K562 (cell line): ENCODE results near the gene FAHD2A. TPM values are rescaled to one million over a fixed set of nuclear protein-coding genes. Genes with fewer than 3 reads are reported as not detected.

ENCODE experiments used
- ATAC-seq: fragments of 200-7000 bp; cut with Tn5 transposase; 3 replicates; pipeline ENCODE4 v1.9.1; 2020; ENCODE audit warnings: moderate library complexity
- BruUV-seq: library from RNA; stranded (reverse); fragments of 400-500 nt; replicated peaks from 2 replicates; lab custom pipeline; 2021; lab: Mats Ljungman, UMichigan
- CTCF ChIA-PET: fragments of 300-600 bp; formaldehyde crosslinking; extraction: SDS; loops from one replicate; lab custom pipeline; 2021; ENCODE audit warnings: low intra/inter-chr PET ratio; lab: Yijun Ruan, JAX
- POLR2A ChIA-PET: fragments of 300-600, 350-650 bp; sonication (Branson Sonifier 250); formaldehyde crosslinking; extraction: SDS; loops from one replicate; lab custom pipeline; 2021; ENCODE audit warnings: antibody characterized with exemption, inconsistent platforms; lab: Yijun Ruan, JAX
- DNase-seq, 4 experiments: peaks; one replicate each; pipeline versions ENCODE4 v3.0.0 to v3.0.0-alpha.2; 2011 to 2018; ENCODE audit warnings: low spot score in 3 of 4, mixed read lengths in 3 of 4; ENCODE audit errors: extremely low read depth in 1 of 4
- FAIRE-seq: peaks from 2 replicates; lab custom pipeline; 2011; peaks lifted over from hg19 to GRCh38; lab: Jason Lieb, UNC
- H2AFZ ChIP-seq: 2 replicates; pipeline ENCODE4 v1.6.0; 2011; ENCODE audit warnings: low read depth, low read length, control low read depth, inconsistent platforms
- H3K27ac ChIP-seq: fragments of 200-600 bp; 3 replicates; pipeline ENCODE4 v1.8.0; 2011; ENCODE audit warnings: low read depth, mild to moderate bottlenecking, control low read depth, inconsistent platforms, low read length, moderate library complexity, mixed read lengths; ENCODE audit errors: extremely low read depth
- H3K27me3 ChIP-seq, 2 experiments: fragments of 300-600 bp in 1 of 2; 2 replicates in 1 of 2; 3 replicates in 1 of 2; pipeline versions ENCODE4 v1.6.0 to v1.8.0; 2011; ENCODE audit warnings: inconsistent platforms in 2 of 2, low read length in 2 of 2, mild to moderate bottlenecking in 1 of 2, mixed read lengths in 1 of 2, moderate library complexity in 1 of 2; ENCODE audit not compliant: control insufficient read depth in 2 of 2, insufficient read depth in 2 of 2
- H3K36me3 ChIP-seq: fragments of 300-600 bp; 3 replicates; pipeline ENCODE4 v1.8.0; 2011; ENCODE audit warnings: mild to moderate bottlenecking, low read length, inconsistent platforms; ENCODE audit not compliant: control insufficient read depth, insufficient read depth
- H3K4me1 ChIP-seq, 2 experiments: fragments of 200-600 bp in 1 of 2; replicated peaks in 1 of 2; 2 replicates in 1 of 2; 3 replicates in 1 of 2; pipeline versions ENCODE4 v1.5.1 to v1.8.0; 2011; ENCODE audit warnings: inconsistent platforms in 2 of 2, low read length in 2 of 2, mild to moderate bottlenecking in 1 of 2, mixed read lengths in 1 of 2, moderate library complexity in 1 of 2; ENCODE audit not compliant: control insufficient read depth in 2 of 2, insufficient read depth in 2 of 2
- H3K4me2 ChIP-seq: 2 replicates; pipeline ENCODE4 v1.6.1; 2011; ENCODE audit warnings: low read length, control low read depth, inconsistent platforms, mixed read lengths; ENCODE audit not compliant: insufficient read depth
- H3K4me3 ChIP-seq: fragments of 200-600 bp; sonication (generic), shearing (Covaris generic); 2 replicates; pipeline ENCODE4 v1.5.1; 2016; ENCODE audit warnings: control low read depth, inconsistent platforms
- H3K79me2 ChIP-seq: fragments of 200-600 bp; 3 replicates; pipeline ENCODE4 v1.8.0; 2011; ENCODE audit warnings: low read length, inconsistent platforms; ENCODE audit not compliant: control insufficient read depth, insufficient read depth
- H3K9ac ChIP-seq, 2 experiments: 2 replicates each; pipeline versions ENCODE4 v1.6.0 to v1.6.1; 2011; ENCODE audit warnings: low read depth in 2 of 2, low read length in 2 of 2, control low read depth in 1 of 2, inconsistent platforms in 1 of 2, mild to moderate bottlenecking in 1 of 2, mixed read lengths in 1 of 2; ENCODE audit not compliant: insufficient read depth in 1 of 2
- H3K9me1 ChIP-seq: one replicate; pipeline ENCODE4 v1.6.0; 2011; ENCODE audit warnings: inconsistent platforms, mild to moderate bottlenecking, low read length, moderate library complexity; ENCODE audit not compliant: control insufficient read depth, insufficient read depth
- H3K9me3 ChIP-seq: replicated peaks from 2 replicates; pipeline ENCODE4 v1.5.1; 2011; ENCODE audit warnings: low read depth, low read length, inconsistent platforms; ENCODE audit not compliant: control insufficient read depth, insufficient read depth
- H4K20me1 ChIP-seq: replicated peaks from 2 replicates; pipeline ENCODE4 v1.6.1; 2011; ENCODE audit warnings: low read length, inconsistent platforms, mixed read lengths; ENCODE audit not compliant: control insufficient read depth, insufficient read depth
- CTCFL ChIP-seq: IDR thresholded peaks from 2 replicates; pipeline ENCODE4 v1.6.1; 2011; ENCODE audit warnings: borderline replicate concordance, low read depth, mild to moderate bottlenecking, moderate library complexity, low read length; ENCODE audit not compliant: insufficient read depth, poor library complexity, severe bottlenecking
- E2F1 ChIP-seq: sonication (generic); formaldehyde crosslinking; IDR thresholded peaks from 2 replicates; pipeline ENCODE4 v1.8.1; 2023; ENCODE audit warnings: mild to moderate bottlenecking, missing genetic modification reagents, moderate library complexity
- LARP7 ChIP-seq: fragments of 450-650 bp; IDR thresholded peaks from 2 replicates; pipeline ENCODE4 v1.6.1; 2016
- NCOA2 ChIP-seq, 2 experiments: fragments of 450-650 bp; IDR thresholded peaks; 2 replicates each; pipeline ENCODE4 v1.6.1; 2018; ENCODE audit warnings: mild to moderate bottlenecking in 2 of 2, moderate library complexity in 1 of 2; ENCODE audit not compliant: partially characterized antibody in 2 of 2
- PRDM10 ChIP-seq: fragments of 450-650 bp; IDR thresholded peaks from 2 replicates; pipeline ENCODE4 v1.6.1; 2018; ENCODE audit not compliant: partially characterized antibody
- RHOXF2B ChIP-seq: fragments of 250-450 bp; sonication (Bioruptor Pico); conservative IDR thresholded peaks from 2 replicates; pipeline ENCODE4 v1.5.1; 2021
- TAF15 ChIP-seq: fragments of 200-400 bp; formaldehyde crosslinking; IDR thresholded peaks from 2 replicates; pipeline ENCODE4 v1.6.1; 2017; ENCODE audit warnings: mild to moderate bottlenecking, low read depth, low read length, moderate library complexity
- THAP7 ChIP-seq: fragments of 250-450 bp; sonication (Bioruptor Pico); IDR thresholded peaks from 2 replicates; pipeline ENCODE4 v1.5.0; 2021
- XRCC3 ChIP-seq: fragments of 450-650 bp; IDR thresholded peaks from 2 replicates; pipeline ENCODE4 v1.6.1; 2017; ENCODE audit warnings: mild to moderate bottlenecking, moderate library complexity
- ZNF143 ChIP-seq: sonication (generic); formaldehyde crosslinking; IDR thresholded peaks from 2 replicates; pipeline ENCODE4 v1.9.0; 2022; ENCODE audit warnings: mild to moderate bottlenecking, missing genetic modification reagents
- ZNF3 ChIP-seq: fragments of 250-450 bp; sonication (Bioruptor Pico); IDR thresholded peaks from 2 replicates; pipeline ENCODE4 v1.5.0; 2021; ENCODE audit warnings: mild to moderate bottlenecking, moderate library complexity
- ZNF324 ChIP-seq: fragments of 250-450 bp; sonication (Bioruptor Pico); IDR thresholded peaks from 2 replicates; pipeline ENCODE4 v1.4.0; 2020; ENCODE audit warnings: mild to moderate bottlenecking
- ZNF696 ChIP-seq: fragments of 250-450 bp; sonication (Bioruptor Pico); conservative IDR thresholded peaks from 2 replicates; pipeline ENCODE4 v1.4.0; 2020; ENCODE audit warnings: mild to moderate bottlenecking, moderate library complexity
- WGBS: fragments of 100-300 bp; shearing (Covaris generic); methylation state at CpG from one replicate; pipeline ENCODE4 v1.1.6; 2016; ENCODE audit warnings: low coverage, mixed read lengths; ENCODE audit not compliant: insufficient coverage; ENCODE audit errors: missing lambda C conversion rate; 5-methylcytosine and 5-hydroxymethylcytosine counted together
- in situ Hi-C: fragments of 300-500 bp; cut with MboI; formaldehyde crosslinking; loops from 4 replicates; pipeline ENCODE4 v1.15.0; 2018; ENCODE audit warnings: inconsistent platforms, mixed read lengths
- intact Hi-C: fragments of 100-400 bp; cut with micrococcal nuclease; formaldehyde crosslinking; loops from 2 replicates; pipeline ENCODE4 v1.14.2; 2022
- polyA plus RNA-seq, 8 experiments: library from polyadenylated mRNA; depleted of rRNA in 4 of 8; stranded (reverse) in 5 of 8; unstranded in 3 of 8; fragments of >200 nt; fragmentation: Nextera tagmentation in 2 of 8; fragmentation: Illumina TruSeq in 1 of 8; extraction: Ambion mirVana in 2 of 8; extraction: Trizol in 1 of 8; gene quantifications; 2 replicates each; pipeline versions ENCODE4 v1.2.1 to v1.2.3, GENCODE V29; 2011 to 2014; ENCODE audit warnings: inconsistent platforms in 1 of 8, missing spikeins in 1 of 8
- total RNA-seq, 7 experiments: library from RNA; depleted of rRNA in 6 of 7; stranded (reverse); fragments of >200 nt in 6 of 7; fragmentation: Illumina TruSeq in 2 of 7; extraction: Trizol in 2 of 7; gene quantifications; 2 replicates each; pipeline versions ENCODE4 v1.2.1 to v1.2.3, GENCODE V29; 2011 to 2021; ENCODE audit warnings: low replicate concordance in 1 of 7

FAHD2A gene
- total and polyA plus RNA-seq, 9 of the 15 experiments (the other 6 are each of a cell fraction or from before 2014, with no cell fraction given), result 13.8 to 41.0 (median 30.4) TPM

- intact Hi-C loops (no loop called here), in situ Hi-C loops (loop anchor here (10.0 kb wide), 1 partner anchor 644 kb away; the partner anchor contains the start of gene GPAT2)
- ChIA-PET CTCF (interaction anchor here (0.7 kb wide), 1 partner anchor 12 kb away, joined by 3 read pairs; the partner anchor contains the start of gene FAHD2A), POLR2A (no interaction called here)
- no peak for FAIRE-seq
- H3K4me3 ChIP-seq, result no peak overlapping the region
- peaks cover 0 to 12% of the 10 kb centered on the region in 2 experiments; a peak in 2 of 5 replicates for H3K4me1 ChIP-seq
- H3K79me2 ChIP-seq, result no peaks in the 10 kb centered on the region
- no peaks in the 10 kb centered on the region for H3K9me1 ChIP-seq
- no peak overlapping the region for H3K4me2 ChIP-seq
- no TSS peak for BruUV-seq
- no peaks in the 10 kb centered on the region for H3K9me3 ChIP-seq
- DNase-seq, result no peak
- no peak overlapping the region for H3K27ac ChIP-seq
- peaks cover 18 to 47% of the 10 kb centered on the region in 2 experiments; a peak in 4 of 5 replicates for H3K27me3 ChIP-seq
- no peaks in the 10 kb centered on the region for H3K36me3 ChIP-seq
- no peak overlapping the region for H2AFZ ChIP-seq
- WGBS, result 32% methylated on average over 4 of the region's 4 CpGs
- H3K9ac ChIP-seq, result no peak overlapping the region
- ATAC-seq, result no peak
- H4K20me1 ChIP-seq, result no peaks in the 10 kb centered on the region
- TF ChIP-seq TAF15 (no peak), NCOA2 (IDR thresholded peaks at IDR 0.05; ENCODE audit: partially characterized antibody in 2 of 2) (no peak), XRCC3 (no peak), LARP7 (no peak), THAP7 (CRISPR knock-in tag) (no peak), RHOXF2B (no peak), PRDM10 (no peak), ZNF324 (CRISPR knock-in tag) (no peak), ZNF3 (CRISPR knock-in tag) (no peak), CTCFL (no peak), ZNF143 (CRISPR knock-in tag) (no peak), E2F1 (no peak), ZNF696 (CRISPR knock-in tag) (no peak)
Measured at GRCh38 chr2:95390272-95390880, 12.1 kb upstream of the FAHD2A start.
